GM12878 (cell line): ENCODE results near the gene PRSS16. TPM values are rescaled to one million over a fixed set of nuclear protein-coding genes. Genes with fewer than 3 reads are reported as not detected.
A peak's percentile ranks its signal among the peaks of the same experiment; 100 is the strongest.

Experiments used
- ATAC-seq: fragments of 200-7000 bp; cut with Tn5 transposase; 3 replicates; pipeline ENCODE4 v1.9.1; 2020; ENCODE audit warnings: mild to moderate bottlenecking, moderate library complexity
- BruUV-seq: library from RNA; stranded (reverse); fragments of 400-500 nt; replicated peaks from 2 replicates; lab custom pipeline; 2021; lab: Mats Ljungman, UMichigan
- CTCF ChIA-PET: fragments of 300-600 bp; sonication (Branson Sonifier 250); formaldehyde crosslinking; extraction: SDS; loops from one replicate; lab custom pipeline; 2021; ENCODE audit warnings: inconsistent platforms; lab: Yijun Ruan, JAX
- POLR2A ChIA-PET: fragments of 350-600 bp; formaldehyde crosslinking; extraction: SDS; loops from one replicate; lab custom pipeline; 2021; ENCODE audit warnings: inconsistent platforms; lab: Charles Lee
- RAD21 ChIA-PET: fragments of 300-600 bp; sonication (Branson Sonifier 250); formaldehyde crosslinking; loops from one replicate; lab custom pipeline; 2023; ENCODE audit warnings: antibody characterized with exemption; ENCODE audit not compliant: unreplicated experiment; lab: Charles Lee
- SMC1A ChIA-PET: fragments of 300-600 bp; sonication (Branson Sonifier 250); formaldehyde crosslinking; loops from one replicate; lab custom pipeline; 2023; ENCODE audit not compliant: unreplicated experiment, uncharacterized antibody; lab: Charles Lee
- DNase-seq: peaks from one replicate; pipeline ENCODE4 v3.0.0-alpha.2; 2011; ENCODE audit warnings: low read depth, low spot score
- FAIRE-seq: peaks from 3 replicates; lab custom pipeline; 2011; peaks lifted over from hg19 to GRCh38; lab: Jason Lieb, UNC
- H2AFZ ChIP-seq: 2 replicates; pipeline ENCODE4 v1.6.0; 2011; ENCODE audit warnings: low read depth, low read length, control low read depth; ENCODE audit not compliant: control insufficient read depth
- H3K27ac ChIP-seq: 2 replicates; pipeline ENCODE4 v1.5.1; 2011; ENCODE audit warnings: control low read depth; ENCODE audit not compliant: control insufficient read depth, insufficient read depth
- H3K27me3 ChIP-seq, 2 experiments: replicated peaks in 1 of 2; 2 replicates each; pipeline versions ENCODE4 v1.6.0 to v1.6.1; 2011; ENCODE audit warnings: low read length in 1 of 2; ENCODE audit not compliant: control insufficient read depth in 2 of 2, insufficient read depth in 2 of 2
- H3K36me3 ChIP-seq, 2 experiments: 2 replicates each; pipeline ENCODE4 v1.5.1; 2011; ENCODE audit warnings: low read length in 1 of 2; ENCODE audit not compliant: control insufficient read depth in 2 of 2, insufficient read depth in 2 of 2
- H3K4me1 ChIP-seq: 2 replicates; pipeline ENCODE4 v1.6.1; 2011; ENCODE audit warnings: mild to moderate bottlenecking, low read length, moderate library complexity, mixed read lengths; ENCODE audit not compliant: control insufficient read depth, insufficient read depth
- H3K4me2 ChIP-seq: 2 replicates; pipeline ENCODE4 v1.6.0; 2011; ENCODE audit warnings: control low read depth; ENCODE audit not compliant: control insufficient read depth, insufficient read depth
- H3K4me3 ChIP-seq: fragments of 200-600 bp; sonication (generic); 2 replicates; pipeline ENCODE4 v1.5.1; 2016
- H3K79me2 ChIP-seq: 2 replicates; pipeline ENCODE4 v1.6.0; 2011; ENCODE audit warnings: low read length; ENCODE audit not compliant: control insufficient read depth, insufficient read depth
- H3K9ac ChIP-seq: 2 replicates; pipeline ENCODE4 v1.8.0; 2011; ENCODE audit warnings: low read length, control low read depth, mixed read lengths; ENCODE audit not compliant: control insufficient read depth, insufficient read depth
- H3K9me3 ChIP-seq: replicated peaks from 3 replicates; pipeline ENCODE4 v1.5.1; 2011; ENCODE audit warnings: mild to moderate bottlenecking, low read length; ENCODE audit not compliant: control insufficient read depth, insufficient read depth
- H4K20me1 ChIP-seq: 2 replicates; pipeline ENCODE4 v1.6.0; 2011; ENCODE audit not compliant: control insufficient read depth, insufficient read depth
- BCL3 ChIP-seq: IDR thresholded peaks from 2 replicates; pipeline ENCODE4 v1.6.1; 2011; ENCODE audit warnings: borderline replicate concordance, low read depth, mild to moderate bottlenecking, moderate library complexity, low read length; ENCODE audit not compliant: insufficient read depth, poor library complexity, severe bottlenecking
- CHD2 ChIP-seq: IDR thresholded peaks from 2 replicates; pipeline ENCODE4 v1.6.1; 2011; ENCODE audit warnings: low read depth, low read length, improper control_type of control experiment, borderline replicate concordance
- E2F4 ChIP-seq: IDR thresholded peaks from 2 replicates; pipeline ENCODE4 v1.6.1; 2012; ENCODE audit warnings: low read depth, low read length, improper control_type of control experiment
- EED ChIP-seq: sonication (generic); IDR thresholded peaks from 2 replicates; pipeline ENCODE4 v1.6.1; 2016; ENCODE audit warnings: antibody characterized with exemption, low read depth
- FOS ChIP-seq: IDR thresholded peaks from 3 replicates; pipeline ENCODE4 v1.6.1; 2011; ENCODE audit warnings: borderline replicate concordance; ENCODE audit not compliant: insufficient read length; ENCODE audit errors: extremely low read depth
- JUND ChIP-seq: IDR thresholded peaks from 2 replicates; pipeline ENCODE4 v1.6.1; 2012; ENCODE audit warnings: low read depth, mild to moderate bottlenecking, low read length, improper control_type of control experiment, moderate library complexity
- KAT2A ChIP-seq: conservative IDR thresholded peaks from 2 replicates; pipeline ENCODE4 v1.6.1; 2011; ENCODE audit warnings: low read depth, low read length; ENCODE audit not compliant: control insufficient read depth
- MAX ChIP-seq: IDR thresholded peaks from 2 replicates; pipeline ENCODE4 v1.6.1; 2012; ENCODE audit warnings: low read depth, low read length, improper control_type of control experiment
- MEF2A ChIP-seq: IDR thresholded peaks from 2 replicates; pipeline ENCODE4 v1.6.1; 2011; ENCODE audit warnings: low read depth, mild to moderate bottlenecking, low read length, moderate library complexity; ENCODE audit not compliant: insufficient read depth
- NR2C1 ChIP-seq: fragments of 450-650 bp; IDR thresholded peaks from 2 replicates; pipeline ENCODE4 v1.6.1; 2017; ENCODE audit warnings: antibody characterized with exemption, mild to moderate bottlenecking, moderate library complexity
- RB1 ChIP-seq: fragments of 450-650 bp; formaldehyde crosslinking; IDR thresholded peaks from 2 replicates; pipeline ENCODE4 v1.6.1; 2017; ENCODE audit warnings: mild to moderate bottlenecking, borderline replicate concordance
- RCOR1 ChIP-seq: conservative IDR thresholded peaks from 2 replicates; pipeline ENCODE4 v1.6.1; 2012; ENCODE audit warnings: low read depth, low read length, improper control_type of control experiment
- RUNX3 ChIP-seq: IDR thresholded peaks from 2 replicates; pipeline ENCODE4 v1.6.1; 2012; ENCODE audit warnings: low read length, inconsistent platforms
- TCF12 ChIP-seq: IDR thresholded peaks from 2 replicates; pipeline ENCODE4 v1.6.1; 2011; ENCODE audit warnings: low read depth, mild to moderate bottlenecking, low read length
- ZZZ3 ChIP-seq: IDR thresholded peaks from 2 replicates; pipeline ENCODE4 v1.6.1; 2011; ENCODE audit warnings: low read depth; ENCODE audit not compliant: control insufficient read depth, insufficient read length
- WGBS: methylation state at CpG from one replicate; pipeline ENCODE4 v1.1.6; 2016; ENCODE audit warnings: low lambda C conversion rate; ENCODE audit not compliant: insufficient replicate concordance, insufficient coverage; ENCODE audit errors: missing lambda C conversion rate; 5-methylcytosine and 5-hydroxymethylcytosine counted together
- in situ Hi-C: fragments of 300-500 bp; cut with MboI; formaldehyde crosslinking; loops from 9 replicates; pipeline ENCODE4 v1.14.3; 2018; ENCODE audit warnings: mixed read lengths
- intact Hi-C: fragments of 100-400 bp; cut with micrococcal nuclease; formaldehyde crosslinking; loops from one replicate; pipeline ENCODE4 v1.14.2; 2022; ENCODE audit not compliant: unreplicated experiment
- polyA plus RNA-seq, 11 experiments: library from polyadenylated mRNA; depleted of rRNA in 4 of 11; unstranded in 6 of 11; stranded (reverse) in 5 of 11; fragments of >200 nt; fragmentation: Nextera tagmentation in 4 of 11; fragmentation: Illumina TruSeq in 1 of 11; extraction: Ambion mirVana in 4 of 11; extraction: Trizol in 1 of 11; gene quantifications; 1 replicate in 1 of 11; 2 replicates in 10 of 11; pipeline versions ENCODE4 v1.2.1 to v1.2.3, GENCODE V29; 2011 to 2016; ENCODE audit warnings: inconsistent platforms in 2 of 11, missing spikeins in 2 of 11, low read depth in 1 of 11
- total RNA-seq, 4 experiments: library from RNA; depleted of rRNA in 3 of 4; stranded (reverse); fragments of >200 nt in 3 of 4; fragmentation: Illumina TruSeq in 1 of 4; extraction: Trizol in 1 of 4; gene quantifications; 2 replicates each; pipeline versions ENCODE4 v1.2.1 to v1.2.3, GENCODE V29; 2013 to 2021

Gene PRSS16
- total and polyA plus RNA-seq, 10 of the 15 experiments (the other 5 are each of a cell fraction or from before 2014, with no cell fraction given), result 2.1 to 12.8 (median 6.6) TPM

GRCh38 chr6:27209196-27209595 lies 38.3 kb upstream of the PRSS16 start:
- no peaks in the 10 kb centered on the region for H3K27me3 ChIP-seq
- SMC1A ChIA-PET, result no interaction called here
- DNase-seq (no peak), FAIRE-seq (no peak), ATAC-seq (no peak)
- H3K36me3 ChIP-seq, result no peaks in the 10 kb centered on the region
- no peak overlapping the region for H3K4me3 ChIP-seq
- CTCF ChIA-PET, result no interaction called here
- H3K9me3 ChIP-seq, result no peaks in the 10 kb centered on the region; the same call in 2 of the 3 replicates
- H3K9ac ChIP-seq, result no peak overlapping the region
- BruUV-seq, result no TSS peak
- H2AFZ ChIP-seq, result peak overlapping the region; percentile 61
- WGBS, result 32% methylated on average over 2 of the region's 2 CpGs
- no peaks in the 10 kb centered on the region for H3K4me1 ChIP-seq
- no peak overlapping the region for H3K4me2 ChIP-seq
- RAD21 ChIA-PET, result no interaction called here
- TF ChIP-seq JUND (no peak), FOS (no peak), BCL3 (no peak)
- POLR2A ChIA-PET, result interaction anchor here (0.6 kb wide), 1 partner anchor 601 kb away, joined by 3 read pairs; no protein-coding TSS in a partner anchor
- no peak overlapping the region for H3K27ac ChIP-seq
- in situ Hi-C loops (no loop called here), intact Hi-C loops (no loop called here)
- no peaks in the 10 kb centered on the region for H4K20me1 ChIP-seq
- no peaks in the 10 kb centered on the region for H3K79me2 ChIP-seq

GRCh38 chr6:27209659-27210269 lies 37.7 kb upstream of the PRSS16 start:
- H3K27me3 ChIP-seq, result no peaks in the 10 kb centered on the region
- ChIA-PET CTCF (no interaction called here), POLR2A (no interaction called here), RAD21 (no interaction called here), SMC1A (interaction anchor here (0.5 kb wide), 1 partner anchor 32 kb away, joined by 3 read pairs; no protein-coding TSS in a partner anchor)
- WGBS, result 62% methylated on average over 18 of the region's 18 CpGs
- BruUV-seq, result no TSS peak
- H3K9me3 ChIP-seq, result no peaks in the 10 kb centered on the region; the same call in 2 of the 3 replicates
- H3K79me2 ChIP-seq, result no peaks in the 10 kb centered on the region
- H3K4me1 ChIP-seq, result no peaks in the 10 kb centered on the region
- no peak overlapping the region for H3K9ac ChIP-seq
- ATAC-seq, result no peak
- no peak overlapping the region for H3K4me3 ChIP-seq
- no peak overlapping the region; the same call in none of the 2 replicates for H2AFZ ChIP-seq
- in situ Hi-C loops (no loop called here), intact Hi-C loops (no loop called here)
- H3K4me2 ChIP-seq, result no peak overlapping the region
- no peaks in the 10 kb centered on the region for H3K36me3 ChIP-seq
- no peak for DNase-seq
- FAIRE-seq, result no peak
- H3K27ac ChIP-seq, result no peak overlapping the region
- H4K20me1 ChIP-seq, result no peaks in the 10 kb centered on the region
- TF ChIP-seq NR2C1, result no peak
- no peak for TF ChIP-seq CHD2
- no peak for TF ChIP-seq KAT2A
- 0 out of 2 replicates have a peak, but pooled peaks have one; percentile 14 for TF ChIP-seq RUNX3
- no peak for TF ChIP-seq ZZZ3
- peak; percentile 66; the same call in 1 of the 2 replicates for TF ChIP-seq MEF2A
- TF ChIP-seq E2F4, result no peak
- no peak for TF ChIP-seq RCOR1
- TF ChIP-seq MAX, result no peak
- TF ChIP-seq EED, result no peak
- TF ChIP-seq RB1, result no peak
- TF ChIP-seq TCF12, result no peak
